GM12892 (cell line): ENCODE results near the gene KRT12.

Experiments used
- POLR2A ChIP-seq: IDR thresholded peaks from 2 replicates; pipeline ENCODE4 v1.6.1; 2011; ENCODE audit warnings: low read depth, low read length, control low read depth
- POLR2AphosphoS5 ChIP-seq: IDR thresholded peaks from 2 replicates; pipeline ENCODE4 v1.6.1; 2011; ENCODE audit warnings: low read depth, low read length, control low read depth

GRCh38 chr17:40866838-40867237 lies at the start of gene KRT12:
- TF ChIP-seq POLR2AphosphoS5, result no peak
- no peak for TF ChIP-seq POLR2A
